NCI-H2107 treated with DMSO at 0.1 percent for 48 hours (cell line): ENCODE data around the gene DEPDC5.
"Not testable (repeated sequence)": the region's sequence is repeated elsewhere in the genome, so short reads cannot be mapped to it uniquely, and the experiment has no call there.

ENCODE experiments used
- DNase-seq: peaks from one replicate; lab custom pipeline; 2025; ENCODE audit not compliant: unreplicated experiment; lab: John Stamatoyannopoulos, UW

DEPDC5 gene

DNA sequence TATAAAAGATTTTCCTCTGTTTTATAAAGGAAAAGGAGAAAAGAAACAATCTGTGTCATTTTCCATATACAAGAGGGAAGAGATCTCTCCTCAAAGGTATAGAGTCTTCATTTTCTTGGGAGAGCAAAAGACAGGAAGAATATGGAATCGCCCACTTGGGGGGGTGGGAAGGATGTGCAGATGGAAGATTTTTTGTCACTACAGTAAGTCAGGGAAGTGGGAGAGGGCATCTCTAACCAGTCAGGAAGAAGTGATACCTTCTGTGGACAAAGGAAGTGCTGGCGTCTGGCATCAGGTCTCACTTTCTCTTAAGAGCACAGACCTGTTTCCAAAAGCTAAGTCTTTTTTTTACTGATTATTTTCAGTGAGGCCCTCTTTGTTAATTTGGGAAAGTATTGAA lies 5.3 kb upstream of the DEPDC5 start:
- no peak for DNase-seq

- peak; percentile 65 for DNase-seq
Observed at GRCh38 chr22:31749636-31750364, 4.0 kb upstream of the DEPDC5 start, which contains the start of gene PRR14L. TSS of gene PRR14L (minus strand) at chr22:31750132. CDS start at chr22:31738860, 11,272 bp downstream.

- DNase-seq, result no peak
Observed at GRCh38 chr22:31750365-31751284, 3.2 kb upstream of the DEPDC5 start.

GRCh38 chr22:31752096-31752847 lies 1.5 kb upstream of the DEPDC5 start:
- no peak for DNase-seq

DNA sequence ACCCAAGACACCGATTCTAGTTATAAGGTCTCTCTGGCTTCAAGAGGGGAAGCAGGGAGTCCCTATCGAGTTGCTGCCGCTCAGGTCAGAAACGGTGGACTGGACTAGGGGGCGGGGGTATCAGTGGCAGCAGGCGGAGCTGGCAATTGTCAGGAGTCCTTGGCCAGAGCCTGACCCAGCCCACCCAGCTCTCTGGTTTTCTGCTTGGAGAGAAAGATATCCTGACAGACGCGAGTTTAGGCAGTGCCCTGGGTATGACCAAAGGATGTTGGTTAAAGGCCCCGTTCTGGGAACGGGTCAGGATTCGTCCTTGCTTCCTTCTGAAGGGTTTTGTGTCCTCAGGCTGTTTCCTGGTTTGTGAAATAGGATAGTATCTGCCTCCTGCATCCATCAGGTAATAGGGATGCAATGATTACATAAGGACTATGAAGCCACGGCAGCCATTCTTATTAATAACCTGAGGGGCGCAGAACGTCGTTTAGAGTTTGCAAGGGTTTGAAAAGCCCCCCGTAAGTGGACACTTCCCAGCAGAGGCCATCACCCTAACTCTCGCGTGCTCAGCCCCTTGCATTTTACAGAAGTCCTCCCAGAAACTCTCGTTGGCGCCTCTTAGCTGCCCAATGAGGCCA lies 700 bp upstream of the DEPDC5 start:
- DNase-seq, result no peak

- no peak for DNase-seq
Observed at GRCh38 chr22:31754813-31755212, 994 bp downstream of the DEPDC5 start.

DNA sequence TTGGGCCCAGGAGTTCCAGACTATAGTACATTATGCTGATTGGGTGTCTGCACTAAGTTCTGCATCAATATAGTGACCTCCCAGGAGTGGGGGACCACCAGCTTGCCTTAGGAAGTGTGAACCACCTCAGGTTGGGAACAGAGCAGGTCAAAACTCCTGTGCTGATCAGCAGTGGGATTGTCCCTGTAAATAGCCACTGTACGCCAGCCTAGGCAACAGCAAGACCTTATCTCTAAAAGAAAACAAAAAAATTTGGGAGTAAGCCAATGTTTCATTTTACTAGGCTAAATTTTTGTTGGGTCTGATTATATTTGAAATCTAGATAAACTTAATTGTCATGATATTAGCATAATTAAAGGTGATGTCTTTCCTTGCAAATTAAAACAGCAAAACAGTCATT lies 3.4 kb downstream of the DEPDC5 start:
- DNase-seq, result no peak

- not testable (repeated sequence) for DNase-seq
Observed at GRCh38 chr22:31758860-31759259, 5.0 kb downstream of the DEPDC5 start.

- no peak for DNase-seq
Observed at GRCh38 chr22:31764785-31765184, 11.0 kb downstream of the DEPDC5 start.

GRCh38 chr22:31768422-31769059 lies 14.7 kb downstream of the DEPDC5 start:
- no peak for DNase-seq

GRCh38 chr22:31773416-31773815 lies 19.6 kb downstream of the DEPDC5 start:
- no peak for DNase-seq

GRCh38 chr22:31776231-31776630 lies 22.4 kb downstream of the DEPDC5 start:
- DNase-seq, result no peak

GRCh38 chr22:31789803-31790202 lies 36.0 kb downstream of the DEPDC5 start:
- DNase-seq, result no peak

GRCh38 chr22:31790240-31790639 lies 36.4 kb downstream of the DEPDC5 start:
- DNase-seq, result no peak

DNA sequence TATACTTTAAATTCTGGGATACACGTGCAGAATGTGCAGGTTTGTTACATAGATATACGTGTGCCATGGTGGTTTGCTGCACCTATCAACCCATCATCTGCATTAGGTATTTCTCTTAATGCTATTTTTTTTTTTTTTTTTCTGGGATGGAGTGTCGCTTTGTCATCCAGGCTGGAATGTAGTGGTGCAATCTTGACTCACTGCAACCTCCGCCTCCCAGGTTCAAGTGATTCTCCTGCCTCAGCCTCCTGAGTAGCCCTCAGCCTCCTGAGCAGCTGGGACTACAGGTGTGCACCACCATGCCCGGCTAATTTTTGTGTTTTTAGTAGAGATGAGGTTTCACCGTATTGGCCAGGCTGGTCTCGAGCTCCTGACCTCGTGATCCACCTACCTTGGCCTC lies 45.5 kb downstream of the DEPDC5 start:
- not testable (repeated sequence) for DNase-seq

DNA sequence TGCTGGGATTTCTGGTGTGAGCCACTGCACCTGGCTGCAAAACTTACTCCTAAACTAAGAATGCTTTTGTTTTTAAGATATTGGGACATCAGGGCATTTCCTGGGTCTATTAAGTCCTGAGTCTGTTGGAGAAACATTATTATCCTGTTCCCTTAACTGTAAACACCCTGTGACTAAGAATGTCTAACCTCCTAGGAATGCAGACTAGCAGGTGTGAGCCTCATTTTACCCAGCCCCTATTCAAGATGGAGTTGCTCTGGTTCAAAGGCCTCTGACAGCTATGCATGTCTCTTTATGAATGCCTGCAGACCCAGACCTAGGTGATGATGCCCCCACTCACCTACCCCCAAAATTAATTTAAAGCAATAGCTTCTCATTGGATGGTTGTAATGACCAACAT lies 46.2 kb downstream of the DEPDC5 start:
- DNase-seq, result no peak

DNA sequence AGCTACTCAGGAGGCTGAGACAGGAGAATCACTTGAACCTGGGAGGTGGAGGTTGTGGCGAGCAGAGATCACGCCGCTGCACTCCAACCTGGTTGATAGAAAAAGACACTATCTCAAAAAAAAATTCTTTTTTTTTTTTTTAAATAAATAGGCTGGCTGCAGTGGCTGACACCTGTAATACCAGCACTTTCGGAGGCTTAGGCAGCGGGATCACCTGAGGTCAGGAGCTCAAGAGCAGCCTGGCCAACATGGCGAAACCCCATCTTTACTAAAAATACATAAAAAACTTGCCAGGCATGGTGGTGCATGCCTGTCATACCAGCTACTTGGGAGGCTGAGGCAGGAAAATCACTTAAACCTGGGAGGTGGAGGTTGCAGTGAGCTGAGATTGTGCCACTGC lies 47.0 kb downstream of the DEPDC5 start:
- not testable (repeated sequence) for DNase-seq

- DNase-seq, result no peak
Observed at GRCh38 chr22:31802575-31802974, 48.8 kb downstream of the DEPDC5 start.

GRCh38 chr22:31806751-31807150 lies 52.9 kb downstream of the DEPDC5 start:
- DNase-seq, result no peak

- DNase-seq, result no peak
Observed at GRCh38 chr22:31812977-31813605, 59.3 kb downstream of the DEPDC5 start.
